HG03135 (cell line): ENCODE results near the gene GAPDH.
"Not testable (repeated sequence)": the region's sequence is repeated elsewhere in the genome, so short reads cannot be mapped to it uniquely, and the experiment has no call there.

Source experiments
- ATAC-seq: cut with Tn5 transposase; IDR thresholded peaks from one replicate; pipeline ENCODE4 v1.9.1; 2021; ENCODE audit warnings: mild to moderate bottlenecking, moderate library complexity; ENCODE audit not compliant: unreplicated experiment

The GAPDH gene

DNA sequence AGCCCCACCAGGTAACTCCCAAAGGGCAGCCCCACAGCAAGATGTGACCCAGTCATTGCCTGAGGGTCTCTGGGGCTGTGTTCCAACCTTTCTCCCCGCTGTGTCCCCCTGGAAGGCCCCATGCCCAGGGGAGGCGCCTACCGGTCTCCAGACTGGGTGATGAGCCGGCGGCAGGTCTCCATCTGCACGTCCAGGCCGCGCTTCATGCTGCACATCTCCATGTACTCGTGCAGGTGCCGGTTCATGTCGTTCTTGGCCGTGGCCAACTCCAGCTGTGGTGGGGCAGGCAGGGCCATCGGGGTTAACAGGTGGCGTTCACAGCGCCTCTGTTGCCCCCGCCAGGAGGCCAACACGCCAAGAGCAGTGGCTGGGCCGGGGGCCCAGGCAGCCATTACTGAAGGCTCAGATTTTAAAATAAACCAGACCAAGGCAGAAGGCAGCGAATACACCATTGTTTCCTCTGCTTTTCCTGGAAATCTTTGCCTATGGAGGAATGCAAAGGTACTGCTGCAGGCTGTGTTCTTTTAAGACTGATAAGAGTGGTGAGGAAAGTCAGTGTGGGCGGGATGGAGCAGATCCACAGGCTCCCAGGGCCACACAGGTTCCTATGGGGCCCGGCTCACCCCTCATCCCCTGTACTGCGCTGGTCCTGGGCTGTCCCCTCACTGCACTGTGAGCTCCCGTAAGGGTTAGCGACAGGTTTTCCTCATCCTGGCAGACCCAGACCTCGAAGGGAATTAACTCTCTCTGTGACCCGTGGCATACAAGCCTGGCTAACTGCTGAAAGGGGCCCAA is 7.3 kb downstream of the GAPDH start:
- no peak for ATAC-seq

DNA sequence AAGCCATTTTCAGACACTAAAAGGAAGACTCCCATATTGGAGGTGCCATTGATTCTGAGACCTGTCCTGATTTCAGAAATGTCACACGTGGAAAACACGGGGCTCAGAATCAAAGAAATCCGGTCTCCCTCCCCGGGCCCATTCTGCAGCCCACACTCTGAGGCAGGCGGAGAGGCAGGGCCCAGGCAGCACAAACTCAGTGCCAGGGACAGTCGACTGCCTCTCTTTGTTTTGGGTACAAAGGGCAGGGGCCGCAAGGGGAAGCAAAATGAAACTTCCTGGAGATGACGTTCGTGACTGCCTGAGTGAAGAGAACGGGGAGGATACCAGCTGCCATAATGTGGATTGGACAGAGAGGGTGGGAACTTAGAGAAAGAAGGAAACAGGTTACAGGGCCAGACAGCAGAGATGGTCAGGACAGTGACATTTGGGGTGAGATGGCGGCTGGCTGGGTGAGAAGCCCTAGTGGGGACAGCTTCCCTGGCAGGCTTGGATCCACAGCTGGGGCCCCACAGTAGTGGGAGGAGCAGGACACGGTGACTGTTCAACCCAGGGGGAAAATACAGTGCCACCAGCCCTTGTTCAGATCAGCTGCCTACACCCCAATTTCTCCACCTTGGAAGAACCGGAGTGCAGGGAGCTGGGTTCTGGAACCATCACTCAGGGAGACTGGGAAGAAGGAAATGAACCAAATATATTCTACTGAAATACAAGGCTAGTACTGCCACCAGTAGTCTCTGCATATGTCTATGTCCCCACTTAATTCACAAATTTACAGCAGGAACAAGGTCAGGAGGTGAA is 8.1 kb downstream of the GAPDH start:
- no peak for ATAC-seq

DNA sequence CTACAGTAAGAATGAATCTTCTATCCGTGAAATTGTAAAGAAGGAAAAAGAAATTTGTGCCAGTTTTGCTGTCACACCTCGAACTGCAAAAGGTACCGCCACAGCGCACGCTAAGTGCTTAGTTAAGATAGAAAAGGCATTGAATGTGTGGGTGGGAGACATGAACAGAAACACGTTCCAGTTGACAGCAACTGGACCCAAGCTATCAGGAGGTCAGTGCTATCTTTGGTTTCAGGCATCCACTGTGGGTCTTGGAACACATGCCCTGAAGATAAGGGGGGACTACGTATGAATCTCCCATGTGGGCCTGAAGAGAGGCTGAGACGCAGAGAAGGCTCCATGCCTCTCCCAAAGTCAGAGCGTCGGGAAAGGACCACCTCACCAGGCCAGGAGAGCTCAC is 11.7 kb downstream of the GAPDH start:
- ATAC-seq, result no peak

DNA sequence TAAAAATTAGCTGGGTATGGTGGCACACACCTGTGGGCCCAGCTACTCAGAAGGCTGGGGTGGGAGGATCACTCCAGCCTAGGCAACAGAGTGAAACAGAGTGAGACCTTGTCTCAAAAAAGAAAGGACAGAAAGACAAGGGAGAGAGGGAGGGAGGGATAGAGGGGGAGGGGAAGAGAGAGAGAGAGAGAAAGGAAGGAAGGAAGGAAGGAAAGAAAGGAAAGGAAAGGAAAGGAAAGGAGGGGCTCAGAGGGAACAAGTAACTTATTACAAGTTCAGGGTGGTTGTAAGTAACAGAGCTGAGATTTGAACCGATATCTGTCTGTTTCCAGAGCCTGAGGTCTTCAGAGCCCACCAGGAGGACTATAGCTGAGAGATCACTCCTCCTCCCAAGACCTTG is 13.2 kb downstream of the GAPDH start:
- ATAC-seq, result no peak

DNA sequence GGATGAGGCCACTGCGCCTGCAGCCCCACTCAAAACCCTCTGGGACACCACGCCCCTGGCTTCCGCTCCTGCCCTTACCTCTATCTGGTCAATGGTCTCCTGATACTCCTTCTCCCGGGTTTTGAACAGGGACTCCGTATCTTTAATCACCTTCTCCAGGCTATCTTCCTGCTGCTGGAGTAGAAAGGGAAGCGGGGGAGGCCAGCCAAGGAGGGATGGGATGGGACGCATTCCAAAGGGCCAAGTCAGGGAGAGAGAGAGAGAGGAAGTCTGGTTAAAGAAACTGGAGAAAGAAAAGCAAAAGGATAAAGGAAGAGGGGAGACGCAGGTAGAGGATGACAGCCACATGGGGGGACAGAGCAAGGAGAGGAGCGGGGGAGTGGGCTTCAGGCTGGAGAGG is 13.7 kb downstream of the GAPDH start:
- ATAC-seq, result no peak

DNA sequence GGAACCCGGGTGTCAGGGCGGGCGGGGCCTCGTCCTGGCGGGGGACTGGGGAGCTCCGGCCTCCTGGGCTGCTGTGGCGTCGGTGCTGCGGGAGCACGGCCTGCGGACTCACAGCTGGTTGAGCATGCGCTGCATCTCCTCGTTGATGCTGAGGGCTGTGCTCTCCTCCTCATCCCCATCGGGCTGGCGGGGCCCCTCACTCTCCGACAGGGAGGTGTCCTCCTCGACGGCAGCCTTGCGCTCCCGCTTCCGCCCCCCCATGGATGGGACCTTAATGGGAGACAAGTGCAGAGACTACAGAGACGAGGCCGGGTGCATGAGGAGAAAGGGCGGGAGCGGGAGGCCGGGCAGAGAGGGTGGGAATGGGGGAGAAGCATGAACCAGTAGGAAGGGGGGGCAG is 14.2 kb downstream of the GAPDH start:
- no peak for ATAC-seq

DNA sequence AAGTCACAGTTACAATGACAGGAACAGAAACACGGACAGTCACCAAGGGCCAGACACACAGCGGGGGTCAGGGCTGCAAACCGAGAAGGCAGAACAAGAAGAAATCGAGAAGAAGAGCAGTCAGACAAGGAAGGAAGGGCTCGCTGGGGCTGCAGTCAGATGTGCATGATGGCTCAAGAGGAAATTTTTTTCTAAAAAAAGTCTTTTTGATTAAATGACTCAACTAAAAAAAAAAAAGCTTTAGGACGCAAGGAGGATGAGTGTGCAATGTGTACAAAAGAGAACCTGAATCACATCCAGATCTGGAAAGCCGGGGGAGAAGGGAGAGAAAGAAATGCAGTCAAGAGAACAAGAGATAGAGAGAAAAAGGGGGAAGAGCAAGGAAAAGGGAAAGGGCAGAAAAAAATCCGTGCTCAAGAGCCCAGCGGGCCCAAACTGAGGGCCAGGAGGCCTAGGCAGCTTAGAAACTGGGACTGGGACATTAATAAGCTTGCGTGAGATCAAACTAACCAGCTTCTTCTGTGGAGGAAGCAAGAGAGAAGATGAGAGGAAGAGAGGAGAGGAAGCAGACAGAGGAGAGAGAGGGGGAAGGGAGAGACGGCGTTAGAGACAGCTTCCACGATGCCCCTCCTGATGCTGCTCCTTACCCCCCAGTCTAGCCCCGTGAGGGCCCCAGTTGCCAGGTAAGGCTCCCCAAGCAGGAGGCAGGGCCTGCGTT is 14.8 kb downstream of the GAPDH start:
- ATAC-seq, result no peak

DNA sequence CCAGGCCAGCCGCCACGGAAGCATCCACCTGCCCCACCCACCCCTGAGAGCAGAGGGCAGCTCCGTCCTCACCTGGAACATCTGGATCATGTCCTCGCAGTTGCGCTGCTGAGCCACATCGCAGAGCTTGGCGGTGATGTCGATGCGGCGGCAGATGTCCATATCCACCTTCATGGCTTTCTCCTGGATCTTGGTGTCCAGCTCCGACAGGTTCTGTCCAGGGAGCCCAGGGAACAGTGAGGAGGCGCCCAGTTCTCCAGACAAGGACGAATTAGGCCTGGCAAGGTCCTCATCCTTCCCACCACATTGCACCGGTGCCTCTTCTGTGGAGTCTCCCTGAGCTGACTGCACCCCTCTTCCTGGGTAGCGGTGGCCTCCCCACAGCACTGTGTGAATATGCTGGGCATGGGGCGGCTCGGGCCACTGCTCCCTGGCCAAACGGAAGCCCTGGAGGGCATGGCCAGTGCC is 15.4 kb downstream of the GAPDH start:
- ATAC-seq, result no peak

DNA sequence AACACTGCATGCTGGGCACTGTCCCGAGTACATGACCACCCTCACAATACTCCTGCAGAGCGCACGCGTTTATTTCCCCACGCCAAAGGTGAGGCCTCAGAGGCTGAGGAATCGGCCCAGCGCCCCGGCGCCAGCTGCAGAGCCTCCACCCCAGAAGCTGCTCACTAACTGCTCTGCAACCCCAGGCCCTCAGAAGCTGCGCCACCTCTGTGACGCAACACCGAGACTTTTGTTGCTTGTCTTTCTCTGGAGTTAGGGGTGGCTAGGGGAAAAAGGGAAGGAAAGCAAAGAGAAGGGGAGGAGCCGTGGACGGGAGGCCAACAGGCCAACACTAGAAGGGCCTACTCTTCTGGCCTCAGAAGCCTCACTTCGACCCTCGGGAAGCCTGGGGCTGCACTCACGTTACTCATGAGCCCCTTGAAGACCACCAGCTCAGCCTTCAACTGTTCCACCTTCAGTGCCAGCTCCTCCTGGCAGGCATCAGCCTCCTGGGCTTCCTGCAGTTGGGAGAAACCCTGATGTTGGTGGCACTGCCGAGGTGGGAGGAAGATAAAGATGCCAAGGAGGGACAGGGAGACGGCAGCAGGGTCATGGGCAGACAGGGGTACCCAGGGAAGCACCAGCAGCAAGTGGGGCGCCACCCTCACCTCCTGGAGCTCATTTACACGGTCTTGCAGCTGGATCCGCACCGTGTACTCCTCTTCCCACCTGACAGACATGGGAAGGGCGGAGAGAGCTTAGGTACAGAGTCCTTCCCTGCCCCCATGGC is 16.2 kb downstream of the GAPDH start:
- ATAC-seq, result no peak

DNA sequence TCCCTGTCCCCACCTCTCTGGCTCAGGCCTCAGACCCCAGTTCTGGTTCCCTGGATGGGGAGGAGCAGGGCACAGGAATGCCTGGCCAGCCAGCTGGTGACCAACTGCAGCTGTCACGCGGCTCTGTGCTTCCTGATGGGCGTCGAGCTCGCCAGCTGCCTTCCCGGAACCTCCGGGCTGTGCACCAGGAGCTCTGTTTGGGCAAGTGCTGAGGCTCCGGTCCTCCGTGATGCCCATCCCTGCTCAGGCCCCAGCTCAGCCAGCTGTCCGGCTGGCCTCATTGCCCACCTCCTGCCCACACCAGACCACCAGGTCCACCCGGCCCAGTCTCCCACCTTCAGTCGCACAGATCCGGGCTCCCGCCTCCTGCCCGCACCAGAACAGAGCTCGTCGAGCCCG is 16.7 kb downstream of the GAPDH start:
- no peak for ATAC-seq

DNA sequence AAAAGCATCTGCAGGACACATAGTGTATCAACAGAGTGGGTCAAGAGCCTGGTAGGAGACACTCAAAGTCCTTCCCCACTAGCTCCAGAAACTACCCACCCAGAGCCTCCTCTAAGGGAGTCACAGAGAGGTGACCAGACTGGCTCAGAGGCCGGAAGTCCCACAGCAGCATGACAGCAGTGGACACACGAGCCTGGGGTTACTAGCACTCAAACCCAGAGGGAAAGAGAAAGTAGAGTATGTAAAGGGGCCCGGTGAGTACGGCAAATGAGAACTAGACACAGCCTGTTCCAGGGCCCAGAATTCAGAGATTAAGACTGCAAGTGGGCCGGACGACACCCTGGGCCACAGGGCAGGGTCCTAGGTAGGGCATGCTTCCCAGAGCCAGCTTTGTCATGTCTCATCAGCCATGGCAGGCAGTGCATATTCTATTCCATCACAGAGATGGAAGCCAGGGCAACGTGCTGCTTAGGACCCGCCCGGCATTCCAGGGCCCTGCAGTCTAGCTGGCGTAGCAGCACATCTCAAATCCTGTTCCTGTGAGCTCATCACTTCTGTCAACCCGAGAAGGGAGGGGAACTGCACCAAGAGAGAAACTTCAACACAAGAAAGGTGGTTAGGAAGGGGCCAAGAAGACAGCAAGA is 17.3 kb downstream of the GAPDH start:
- no peak for ATAC-seq

DNA sequence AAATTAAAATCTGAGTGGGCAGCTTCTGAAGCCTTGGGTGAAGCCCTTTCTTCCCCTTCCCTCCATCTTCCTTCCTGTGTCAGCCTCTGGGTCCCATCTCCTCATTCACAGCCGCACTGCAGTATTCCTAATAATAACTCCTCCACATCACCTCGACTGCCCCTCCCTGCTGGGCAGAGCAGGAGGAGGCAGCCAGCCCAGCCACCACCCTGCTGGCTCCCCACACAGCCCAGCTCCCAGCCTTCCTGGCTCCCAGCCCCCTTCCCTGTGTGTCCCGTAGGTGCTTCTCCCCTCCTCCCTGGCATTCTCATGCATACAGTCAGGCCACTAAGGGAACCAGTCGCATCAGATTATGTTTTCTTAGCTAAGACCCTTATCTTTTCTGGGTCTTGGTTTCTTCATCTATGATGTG is 17.8 kb downstream of the GAPDH start:
- no peak for ATAC-seq

DNA sequence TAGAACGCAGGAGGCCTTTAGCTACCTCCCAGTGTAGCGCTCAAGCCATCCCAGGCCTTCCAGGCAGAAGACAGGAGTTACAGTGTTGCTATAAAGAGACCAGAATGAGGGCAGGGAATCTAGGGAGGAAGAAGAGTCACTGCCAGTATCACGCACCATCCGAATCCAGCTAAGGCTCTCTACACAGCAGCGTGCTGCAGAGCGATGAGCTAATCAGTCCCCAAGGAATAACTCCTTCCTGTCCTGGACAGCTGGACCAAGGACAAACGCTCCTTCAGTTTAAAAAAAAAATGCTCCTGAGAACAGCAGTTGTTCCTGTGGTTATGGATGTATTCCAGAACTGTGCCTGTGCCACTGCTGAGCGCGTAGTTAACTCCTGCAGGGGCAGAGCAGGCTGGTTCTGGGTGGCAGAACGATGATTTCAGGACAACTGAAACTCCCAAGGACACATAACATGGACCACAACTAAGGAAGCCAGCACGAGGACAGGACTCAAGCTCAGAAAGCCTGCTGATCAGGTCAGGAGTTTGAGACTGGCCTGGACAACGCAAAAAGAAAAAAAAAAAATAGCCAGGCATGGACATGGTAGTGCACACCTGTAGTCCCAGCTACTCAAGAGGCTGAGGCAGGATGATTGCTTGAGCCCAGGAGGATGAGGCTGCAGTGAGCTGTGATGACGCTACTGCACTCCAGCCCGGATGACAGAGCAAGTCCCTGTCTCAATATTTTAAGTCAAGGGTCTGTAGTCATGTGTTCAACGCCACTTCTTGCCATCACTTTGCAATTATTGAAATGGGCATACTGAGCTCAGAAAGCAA is 18.9 kb downstream of the GAPDH start:
- ATAC-seq, result no peak

DNA sequence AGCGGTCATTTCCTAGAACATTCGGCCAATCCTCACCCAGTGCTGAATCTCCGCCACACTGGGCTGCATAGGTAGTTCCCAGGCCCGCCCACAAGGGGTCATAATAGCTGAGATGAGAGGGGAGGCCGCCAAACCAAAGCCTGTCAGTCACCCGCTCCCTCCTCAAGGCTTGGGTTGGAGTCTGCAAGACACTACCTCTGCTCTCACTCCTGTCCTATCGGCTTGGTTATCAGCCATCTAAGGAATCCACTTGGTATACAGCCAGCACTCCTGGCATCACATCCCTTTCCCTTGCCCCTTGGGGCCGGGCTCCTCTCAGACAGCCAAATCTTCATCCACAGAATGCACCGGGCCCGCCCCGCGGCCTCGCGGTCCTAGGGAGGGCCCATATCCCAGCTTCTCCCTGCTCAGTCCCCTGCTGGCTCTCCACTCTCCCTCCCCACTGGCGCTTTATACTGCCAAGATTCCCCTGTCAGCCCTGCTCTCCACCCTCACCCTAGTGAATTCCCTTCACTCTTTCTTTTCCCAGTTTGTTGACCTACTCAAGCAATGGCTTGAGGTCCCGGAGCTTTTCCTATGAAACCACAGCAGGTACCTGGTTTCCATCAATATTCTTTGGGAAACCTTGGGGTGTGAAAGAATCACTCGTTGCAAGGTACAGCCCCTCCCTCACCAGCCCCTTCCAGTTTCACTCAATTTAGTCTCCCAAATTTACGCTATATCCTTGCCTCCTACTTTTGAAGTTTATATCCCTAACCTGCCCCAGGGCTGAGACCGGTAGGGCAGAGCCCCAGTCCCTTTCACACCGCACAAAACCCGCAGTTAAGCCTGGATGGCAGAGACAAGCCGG is 20.1 kb downstream of the GAPDH start:
- no peak for ATAC-seq

DNA sequence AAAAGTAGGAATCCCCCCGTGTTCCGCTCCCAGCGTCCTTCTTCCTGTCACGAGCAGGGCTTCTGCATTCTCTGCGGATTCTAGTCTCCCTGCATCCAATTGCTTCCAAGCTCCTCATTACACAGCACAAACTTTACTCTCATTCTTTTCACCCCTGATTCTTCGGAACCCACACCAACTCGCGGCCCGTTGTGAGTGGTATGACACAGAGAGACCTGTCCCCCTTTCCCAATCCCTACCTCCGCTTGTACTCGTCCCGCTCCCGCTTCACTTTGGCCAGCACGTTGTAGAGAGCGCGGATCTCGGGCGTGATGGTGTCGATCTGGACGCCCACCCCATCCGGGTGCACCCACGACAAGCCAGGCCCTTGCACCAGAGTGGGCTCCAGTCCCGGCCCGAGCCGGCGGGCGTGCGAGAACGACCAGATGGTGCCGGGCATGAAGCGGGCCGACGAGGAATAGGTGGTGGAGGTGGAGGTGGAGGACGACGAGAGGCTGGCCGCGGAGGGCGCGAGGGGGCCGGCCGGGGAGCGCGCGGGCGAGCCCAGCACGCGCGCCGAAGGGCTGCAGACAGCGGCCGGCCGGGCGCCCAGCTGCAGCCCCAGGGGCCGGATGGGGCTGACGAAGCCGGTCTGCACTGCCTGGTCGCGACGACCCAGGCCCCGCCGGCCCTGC is 20.8 kb downstream of the GAPDH start:
- peak; percentile 17 for ATAC-seq

DNA sequence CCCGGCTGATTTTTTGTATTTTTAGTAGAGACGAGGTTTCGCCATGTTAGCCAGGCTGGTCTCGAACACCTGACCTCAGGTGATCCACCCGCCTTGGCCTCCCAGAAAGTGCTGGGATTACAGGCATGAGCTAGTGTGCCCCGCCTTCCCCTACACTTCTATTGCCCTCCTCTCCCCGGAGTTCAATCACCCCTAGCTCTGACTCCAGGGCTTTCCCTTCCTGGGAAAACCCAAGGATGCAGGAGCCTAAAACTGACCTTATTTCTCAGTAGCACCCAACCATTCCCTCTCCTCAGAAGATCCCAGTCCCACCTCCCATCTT is 22.1 kb downstream of the GAPDH start:
- ATAC-seq, result not testable (repeated sequence)

DNA sequence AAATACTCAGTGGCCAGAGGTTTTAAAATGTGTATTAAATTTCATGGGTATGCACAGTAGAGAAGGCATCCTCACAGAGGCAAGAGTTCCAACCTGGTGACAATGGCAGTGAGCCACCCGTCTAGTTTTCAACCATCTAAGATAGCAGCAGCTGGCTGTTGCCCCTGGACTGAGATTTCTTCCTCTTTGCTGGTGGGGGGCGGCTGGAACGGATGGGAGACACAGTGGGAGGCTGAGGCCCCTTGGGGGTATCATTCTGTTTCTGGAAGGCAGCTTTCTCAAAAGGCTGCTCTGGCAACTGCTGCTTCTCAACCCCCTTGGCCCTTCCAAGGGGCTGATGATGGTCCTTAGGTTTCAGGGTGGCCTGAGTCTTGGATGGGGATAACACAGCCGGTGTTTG is 22.5 kb downstream of the GAPDH start:
- ATAC-seq, result no peak
